ENCODE results near the gene NPC2.

Gene NPC2

DNA sequence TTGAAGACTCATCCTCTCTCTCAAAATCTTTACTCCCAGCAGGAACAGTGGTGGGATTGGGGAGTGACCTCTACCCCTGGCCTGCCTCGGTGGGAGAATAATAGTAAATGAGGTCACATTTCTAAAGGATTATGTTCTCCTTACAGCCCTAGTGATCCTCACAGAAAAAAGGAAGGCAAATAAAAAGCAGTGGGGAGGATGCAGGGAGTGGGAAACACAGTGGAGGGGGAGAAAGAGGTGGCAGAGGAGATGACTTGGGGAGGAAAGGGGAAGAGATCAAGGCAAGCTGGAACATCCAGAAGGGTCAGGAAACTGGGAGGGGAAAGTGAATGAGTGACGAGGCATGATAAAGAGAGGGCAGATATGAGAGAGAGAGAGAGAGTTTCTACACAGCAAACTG is 58.8 kb downstream of the NPC2 start:
- H3K27ac ChIP-seq: no peak overlapping the region
- DNase-seq (ENCODE audit: low read depth, low spot score): no peak

DNA sequence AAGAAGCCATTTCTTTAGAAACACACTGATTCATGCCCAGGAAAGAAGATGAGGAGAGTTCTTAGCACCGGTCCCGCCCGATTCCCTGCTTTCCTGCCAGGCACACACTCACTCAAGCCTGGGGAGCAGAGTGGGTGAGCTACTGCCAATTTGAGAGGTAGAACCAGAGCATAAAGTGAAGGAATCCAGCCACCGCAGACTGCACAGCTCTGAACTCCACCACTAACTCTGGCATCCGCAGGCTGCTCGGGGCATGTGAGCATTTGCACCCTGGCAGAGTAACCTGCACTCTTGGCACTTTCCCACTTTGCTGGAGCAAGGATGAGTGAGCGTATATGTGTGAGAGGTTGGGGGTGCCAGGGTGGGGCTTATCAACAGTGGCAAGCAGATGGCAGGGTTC is 63.1 kb downstream of the NPC2 start:
- H3K27ac ChIP-seq: no peak overlapping the region
- no peak for DNase-seq (ENCODE audit: low read depth, low spot score)
